OCI-LY3 (cell line): ENCODE data around the gene UBA1.

Experiments
- EZH2phosphoT487 ChIP-seq: fragments of 200-600 bp; shearing (Covaris generic); IDR thresholded peaks from 2 replicates; pipeline ENCODE4 v1.6.1; 2018; ENCODE audit warnings: antibody characterized with exemption, mixed run types, low read depth
- TF ChIP-seq, protein P1 (sequence below): fragments of 200-600, 300-600 bp; sonication (generic); IDR thresholded peaks from 2 replicates; pipeline ENCODE4 v1.5.1; 2014; ENCODE audit warnings: antibody characterized with exemption, low read length, low read depth

DNA sequence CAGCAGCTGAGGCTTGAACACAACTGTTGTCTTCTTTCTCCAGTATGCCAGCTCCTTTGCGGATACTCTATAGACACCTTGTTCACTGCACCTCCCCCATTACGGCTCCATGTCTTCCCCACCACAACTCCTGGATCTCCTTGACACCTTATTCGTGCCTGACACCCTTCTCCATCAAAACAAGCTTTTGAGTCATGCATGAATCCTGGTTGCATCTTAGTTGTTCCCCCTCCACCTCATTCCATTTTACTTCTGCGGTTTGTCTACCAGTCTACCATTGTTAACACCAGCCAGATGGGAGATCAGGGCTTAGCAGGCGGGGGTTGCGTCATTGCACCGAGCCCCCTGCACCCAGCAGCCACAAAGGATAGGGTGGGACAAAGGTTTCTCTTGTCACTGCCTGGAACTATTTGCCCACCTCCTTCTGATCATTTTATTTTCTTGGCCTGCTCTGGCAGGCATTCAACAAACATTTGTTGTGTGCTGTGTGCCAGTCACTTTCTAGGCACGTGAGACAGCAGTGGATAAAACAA is 22.8 kb downstream of the UBA1 start:
- TF ChIP-seq, protein P1, sequence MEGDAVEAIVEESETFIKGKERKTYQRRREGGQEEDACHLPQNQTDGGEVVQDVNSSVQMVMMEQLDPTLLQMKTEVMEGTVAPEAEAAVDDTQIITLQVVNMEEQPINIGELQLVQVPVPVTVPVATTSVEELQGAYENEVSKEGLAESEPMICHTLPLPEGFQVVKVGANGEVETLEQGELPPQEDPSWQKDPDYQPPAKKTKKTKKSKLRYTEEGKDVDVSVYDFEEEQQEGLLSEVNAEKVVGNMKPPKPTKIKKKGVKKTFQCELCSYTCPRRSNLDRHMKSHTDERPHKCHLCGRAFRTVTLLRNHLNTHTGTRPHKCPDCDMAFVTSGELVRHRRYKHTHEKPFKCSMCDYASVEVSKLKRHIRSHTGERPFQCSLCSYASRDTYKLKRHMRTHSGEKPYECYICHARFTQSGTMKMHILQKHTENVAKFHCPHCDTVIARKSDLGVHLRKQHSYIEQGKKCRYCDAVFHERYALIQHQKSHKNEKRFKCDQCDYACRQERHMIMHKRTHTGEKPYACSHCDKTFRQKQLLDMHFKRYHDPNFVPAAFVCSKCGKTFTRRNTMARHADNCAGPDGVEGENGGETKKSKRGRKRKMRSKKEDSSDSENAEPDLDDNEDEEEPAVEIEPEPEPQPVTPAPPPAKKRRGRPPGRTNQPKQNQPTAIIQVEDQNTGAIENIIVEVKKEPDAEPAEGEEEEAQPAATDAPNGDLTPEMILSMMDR: no peak
- TF ChIP-seq EZH2phosphoT487: no peak
